Measurements from ENCODE around the gene PREX1. TPM values are rescaled to one million over a fixed set of nuclear protein-coding genes. Genes with fewer than 3 reads are reported as not detected.

PREX1 gene
- total RNA-seq, 1 experiment from 2014 or later, result 20.0 TPM

GRCh38 chr20:48695738-48696137, 132.1 kb downstream of the PREX1 start:
- ChIA-PET CTCF (no interaction called here), POLR2A (no interaction called here)
- TF ChIP-seq CTCF (IDR thresholded peaks at IDR 0.05), result no peak
- TF ChIP-seq TCF7L2 (IDR thresholded peaks at IDR 0.05; ENCODE audit: low read depth, low read length), result no peak
- TF ChIP-seq POLR2AphosphoS5 (IDR thresholded peaks at IDR 0.05; ENCODE audit: low read depth, low read length), result no peak
- no peak for TF ChIP-seq SIN3A (IDR thresholded peaks at IDR 0.05; ENCODE audit: borderline replicate concordance, insufficient read depth, low read depth, low read length)
- TF ChIP-seq REST (IDR thresholded peaks at IDR 0.05; ENCODE audit: insufficient read depth in 1 of 2, low read depth in 2 of 2, low read length in 1 of 2), result no peak
- in situ Hi-C loops (cut with HindIII; ENCODE audit: low pct_unique_long_range_greater_than_20kb, low sequenced_read_pairs), result no loop called here
- Histone ChIP-seq H3K27ac (ENCODE audit: low read length) (no peak overlapping the region), H3K36me3 (ENCODE audit: control insufficient read depth, insufficient read depth, low read length) (no peaks in the 10 kb centered on the region), H3K27me3 (ENCODE audit: control insufficient read depth, insufficient read depth, low read length) (no peaks in the 10 kb centered on the region), H3K4me3 (ENCODE audit: low read depth in 2 of 2, low read length in 2 of 2) (no peak overlapping the region), H3K4me1 (ENCODE audit: control insufficient read depth, insufficient read depth, low read length) (no peaks in the 10 kb centered on the region), H3K9me3 (ENCODE audit: control insufficient read depth, insufficient read depth, low read depth, low read length) (no peaks in the 10 kb centered on the region)
- intact Hi-C loops (cut with micrococcal nuclease; ENCODE audit: unreplicated experiment), result no loop called here
- no TSS peak for BruUV-seq (replicated peaks)
- DNase-seq (ENCODE audit: low read depth, low spot score), result no peak
- ATAC-seq, result no peak

GRCh38 chr20:48695255-48695654, 132.5 kb downstream of the PREX1 start:
- BruUV-seq (replicated peaks), result no TSS peak
- Histone ChIP-seq H3K9me3 (ENCODE audit: control insufficient read depth, insufficient read depth, low read depth, low read length) (no peaks in the 10 kb centered on the region), H3K27me3 (ENCODE audit: control insufficient read depth, insufficient read depth, low read length) (no peaks in the 10 kb centered on the region), H3K36me3 (ENCODE audit: control insufficient read depth, insufficient read depth, low read length) (no peaks in the 10 kb centered on the region), H3K4me3 (ENCODE audit: low read depth in 2 of 2, low read length in 2 of 2) (no peak overlapping the region), H3K27ac (ENCODE audit: low read length) (no peak overlapping the region), H3K4me1 (ENCODE audit: control insufficient read depth, insufficient read depth, low read length) (no peaks in the 10 kb centered on the region)
- ChIA-PET POLR2A (no interaction called here), CTCF (no interaction called here)
- no peak for DNase-seq (ENCODE audit: low read depth, low spot score)
- in situ Hi-C loops (cut with HindIII; ENCODE audit: low pct_unique_long_range_greater_than_20kb, low sequenced_read_pairs) (no loop called here), intact Hi-C loops (cut with micrococcal nuclease; ENCODE audit: unreplicated experiment) (no loop called here)
- TF ChIP-seq CTCF (IDR thresholded peaks at IDR 0.05) (no peak), TCF7L2 (IDR thresholded peaks at IDR 0.05; ENCODE audit: low read depth, low read length) (no peak), REST (IDR thresholded peaks at IDR 0.05; ENCODE audit: insufficient read depth in 1 of 2, low read depth in 2 of 2, low read length in 1 of 2) (no peak), SIN3A (IDR thresholded peaks at IDR 0.05; ENCODE audit: borderline replicate concordance, insufficient read depth, low read depth, low read length) (no peak), POLR2AphosphoS5 (IDR thresholded peaks at IDR 0.05; ENCODE audit: low read depth, low read length) (no peak)
- ATAC-seq, result no peak

Data from Panc1 (cell line).